ENCODE data around the gene CLASP1. TPM values are rescaled to one million over a fixed set of nuclear protein-coding genes. Genes with fewer than 3 reads are reported as not detected.
A peak's percentile ranks its signal among the peaks of the same experiment; 100 is the strongest.

Gene CLASP1
- total RNA-seq, 2 experiments from 2014 or later: 62.3 to 76.1 TPM

DNA sequence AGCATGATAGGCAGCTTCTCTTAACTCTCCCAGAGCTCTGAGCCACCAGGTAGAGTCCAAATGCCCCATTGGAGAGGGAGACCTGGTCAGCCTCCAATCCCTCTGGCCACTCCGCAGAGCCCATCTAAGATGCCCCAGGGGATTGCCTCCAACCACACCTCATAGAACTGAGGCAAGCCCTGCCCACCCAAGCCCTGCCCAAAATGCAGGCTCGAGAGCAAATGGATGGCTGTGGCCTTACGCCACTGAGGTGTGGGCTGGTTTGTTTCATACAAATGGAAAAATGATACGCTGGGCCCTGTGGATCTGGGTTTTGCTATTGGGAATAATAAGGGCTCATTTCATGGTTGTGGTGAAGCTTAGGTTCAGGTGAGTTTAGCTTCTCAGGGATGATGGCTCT lies 361.3 kb downstream of the CLASP1 start:
- ATAC-seq (no peak), DNase-seq (peak; percentile 33)
- H3K27me3 Mint-ChIP-seq: peaks cover 28% of the 10 kb centered on the region
- no peak overlapping the region for H3K4me3 Mint-ChIP-seq
- H3K4me1 Mint-ChIP-seq: peaks cover 4% of the 10 kb centered on the region
- CTCF ChIA-PET: interaction anchor here (1.4 kb wide), 1 partner anchor 68 kb away, joined by 4 read pairs; no protein-coding TSS in a partner anchor
- no peak overlapping the region for H3K27ac Mint-ChIP-seq
- no peaks in the 10 kb centered on the region for H3K36me3 Mint-ChIP-seq
- no peaks in the 10 kb centered on the region for H3K9me3 Mint-ChIP-seq (ENCODE audit: low read depth)

Other genes starting within 250 kb of the CLASP1 start
- not detected for gene RNU4ATAC, start 118.6 kb downstream of the CLASP1 start, total RNA-seq
- 100 to 1,000 TPM in 1 of 2 experiments, 10 to 100 TPM in 1; 58.4 to 102 TPM for gene NIFK, start 87.4 kb upstream of the CLASP1 start, total RNA-seq
- gene TSN, start 106.2 kb upstream of the CLASP1 start, total RNA-seq: 10 to 100 TPM; 46.6 to 68.8 TPM